HG03571 (cell line): Measurements from ENCODE around the gene DUSP2.

Experiments
- ATAC-seq: cut with Tn5 transposase; IDR thresholded peaks from one replicate; pipeline ENCODE4 v1.9.1; 2021; ENCODE audit not compliant: unreplicated experiment

The DUSP2 gene

GRCh38 chr2:96114903-96115581 lies 30.2 kb downstream of the DUSP2 start:
- ATAC-seq, result no peak

GRCh38 chr2:96114546-96114902 lies 30.7 kb downstream of the DUSP2 start:
- no peak for ATAC-seq

- no peak for ATAC-seq
Observed at GRCh38 chr2:96113951-96114350, 31.3 kb downstream of the DUSP2 start.

- ATAC-seq, result no peak
Observed at GRCh38 chr2:96113367-96113677, 31.9 kb downstream of the DUSP2 start.

- no peak for ATAC-seq
Observed at GRCh38 chr2:96112501-96113366, 32.5 kb downstream of the DUSP2 start.

- no peak for ATAC-seq
Observed at GRCh38 chr2:96111823-96112500, 33.3 kb downstream of the DUSP2 start.

GRCh38 chr2:96111257-96111640 lies 34.0 kb downstream of the DUSP2 start:
- no peak for ATAC-seq

GRCh38 chr2:96110621-96111256 lies 34.5 kb downstream of the DUSP2 start:
- ATAC-seq, result no peak

GRCh38 chr2:96109931-96110511 lies 35.2 kb downstream of the DUSP2 start:
- ATAC-seq, result no peak

- no peak for ATAC-seq
Observed at GRCh38 chr2:96109361-96109680, 35.9 kb downstream of the DUSP2 start.

- no peak for ATAC-seq
Observed at GRCh38 chr2:96108541-96109360, 36.5 kb downstream of the DUSP2 start.

GRCh38 chr2:96108151-96108540 lies 37.1 kb downstream of the DUSP2 start:
- no peak for ATAC-seq

GRCh38 chr2:96107708-96108065 lies 37.6 kb downstream of the DUSP2 start:
- ATAC-seq, result no peak

- no peak for ATAC-seq
Observed at GRCh38 chr2:96106991-96107707, 38.1 kb downstream of the DUSP2 start.

GRCh38 chr2:96105994-96106715 lies 39.1 kb downstream of the DUSP2 start:
- ATAC-seq, result no peak

GRCh38 chr2:96105152-96105915 lies 39.9 kb downstream of the DUSP2 start:
- ATAC-seq, result no peak

GRCh38 chr2:96104487-96104861 lies 40.8 kb downstream of the DUSP2 start:
- ATAC-seq, result no peak

- no peak for ATAC-seq
Observed at GRCh38 chr2:96103761-96104486, 41.3 kb downstream of the DUSP2 start.
